ENCODE results near the gene REPS1. TPM values are rescaled to one million over a fixed set of nuclear protein-coding genes. Genes with fewer than 3 reads are reported as not detected.

The REPS1 gene
- total RNA-seq, 2 experiments from 2014 or later, result 40.0 to 53.9 TPM

DNA sequence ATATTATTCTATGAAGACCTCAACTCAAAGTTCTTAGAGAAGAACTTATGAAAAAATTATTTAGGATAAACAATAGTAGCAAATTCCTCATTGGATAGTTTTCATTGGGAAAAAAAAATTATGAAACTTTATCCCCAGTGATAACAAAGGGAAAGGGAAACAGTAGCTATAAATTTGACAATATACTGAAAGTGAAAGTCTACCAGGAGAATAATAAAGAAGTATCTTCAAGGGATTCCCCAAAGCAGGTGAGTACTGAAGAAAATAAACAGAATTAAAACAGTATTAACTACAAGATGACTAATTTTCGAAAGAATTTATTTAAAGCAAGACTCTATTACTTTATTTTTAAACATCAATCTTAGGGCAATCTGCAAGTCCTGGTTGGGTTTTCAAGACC lies 56.4 kb downstream of the REPS1 start:
- no peak for TF ChIP-seq EZH2phosphoT487 (IDR thresholded peaks at IDR 0.05; ENCODE audit: borderline replicate concordance, low read depth, low read length)
- TF ChIP-seq, protein P1, sequence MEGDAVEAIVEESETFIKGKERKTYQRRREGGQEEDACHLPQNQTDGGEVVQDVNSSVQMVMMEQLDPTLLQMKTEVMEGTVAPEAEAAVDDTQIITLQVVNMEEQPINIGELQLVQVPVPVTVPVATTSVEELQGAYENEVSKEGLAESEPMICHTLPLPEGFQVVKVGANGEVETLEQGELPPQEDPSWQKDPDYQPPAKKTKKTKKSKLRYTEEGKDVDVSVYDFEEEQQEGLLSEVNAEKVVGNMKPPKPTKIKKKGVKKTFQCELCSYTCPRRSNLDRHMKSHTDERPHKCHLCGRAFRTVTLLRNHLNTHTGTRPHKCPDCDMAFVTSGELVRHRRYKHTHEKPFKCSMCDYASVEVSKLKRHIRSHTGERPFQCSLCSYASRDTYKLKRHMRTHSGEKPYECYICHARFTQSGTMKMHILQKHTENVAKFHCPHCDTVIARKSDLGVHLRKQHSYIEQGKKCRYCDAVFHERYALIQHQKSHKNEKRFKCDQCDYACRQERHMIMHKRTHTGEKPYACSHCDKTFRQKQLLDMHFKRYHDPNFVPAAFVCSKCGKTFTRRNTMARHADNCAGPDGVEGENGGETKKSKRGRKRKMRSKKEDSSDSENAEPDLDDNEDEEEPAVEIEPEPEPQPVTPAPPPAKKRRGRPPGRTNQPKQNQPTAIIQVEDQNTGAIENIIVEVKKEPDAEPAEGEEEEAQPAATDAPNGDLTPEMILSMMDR (conservative IDR thresholded peaks at IDR 0.05; ENCODE audit: low read length), result no peak
- no peaks in the 10 kb centered on the region for H3K4me1 ChIP-seq (ENCODE audit: insufficient read depth, low read length, poor library complexity, severe bottlenecking)
- H2AFZ ChIP-seq (ENCODE audit: low read length), result no peak overlapping the region
- peaks cover 51% of the 10 kb centered on the region for H3K36me3 ChIP-seq (ENCODE audit: insufficient read depth, low read length)
- H3K9me3 ChIP-seq (ENCODE audit: low read length), result peaks cover 8% of the 10 kb centered on the region; the same call in 1 of the 2 replicates
- H3K4me2 ChIP-seq (ENCODE audit: low read length), result no peak overlapping the region
- no peaks in the 10 kb centered on the region for H4K20me1 ChIP-seq (ENCODE audit: insufficient read depth, low read length)
- no TSS peak for BruUV-seq (replicated peaks)
- DNase-seq (ENCODE audit: low spot score), result no peak
- no peaks in the 10 kb centered on the region for H3K9me2 ChIP-seq (ENCODE audit: insufficient read depth, low read length)
- H3K79me2 ChIP-seq (ENCODE audit: insufficient read depth, low read depth, low read length), result no peaks in the 10 kb centered on the region
- POLR2A ChIA-PET, result interaction anchor here (0.6 to 2.2 kb wide), 3 partner anchors 10 to 792 kb away, joined by 3 to 10 read pairs (median 9); no protein-coding TSS in a partner anchor
- CTCF ChIA-PET (ENCODE audit: unreplicated experiment), result no interaction called here
- no peak overlapping the region for H3K4me3 ChIP-seq (ENCODE audit: low read depth, low read length, poor library complexity, severe bottlenecking)
- intact Hi-C loops (cut with micrococcal nuclease; ENCODE audit: unreplicated experiment), result no loop called here
- no peak overlapping the region for H3K27ac ChIP-seq (ENCODE audit: low read depth, low read length, poor library complexity, severe bottlenecking)

DNA sequence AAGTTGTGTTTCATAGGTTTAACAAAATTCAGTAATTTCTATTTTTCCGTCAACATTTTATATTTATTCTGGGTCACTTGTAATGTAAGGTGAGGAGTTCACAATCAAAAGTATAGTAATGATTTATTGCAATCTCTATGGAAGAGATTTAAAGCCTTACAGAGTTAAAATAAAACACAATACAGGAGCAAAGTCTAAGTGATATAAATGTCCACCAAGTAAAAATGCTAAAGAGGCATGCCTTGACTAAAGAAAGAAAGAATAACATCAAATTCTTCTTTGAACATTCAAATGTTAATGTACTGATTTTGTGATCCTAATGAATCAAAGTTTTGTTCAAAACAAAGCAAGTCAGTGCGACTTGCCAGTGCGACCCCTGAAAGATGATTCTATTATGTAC lies 61.5 kb downstream of the REPS1 start:
- H3K79me2 ChIP-seq (ENCODE audit: insufficient read depth, low read depth, low read length), result no peaks in the 10 kb centered on the region
- no peak overlapping the region for H3K27ac ChIP-seq (ENCODE audit: low read depth, low read length, poor library complexity, severe bottlenecking)
- intact Hi-C loops (cut with micrococcal nuclease; ENCODE audit: unreplicated experiment), result no loop called here
- no peak for DNase-seq (ENCODE audit: low spot score)
- H4K20me1 ChIP-seq (ENCODE audit: insufficient read depth, low read length), result no peaks in the 10 kb centered on the region
- no TSS peak for BruUV-seq (replicated peaks)
- no peaks in the 10 kb centered on the region for H3K4me1 ChIP-seq (ENCODE audit: insufficient read depth, low read length, poor library complexity, severe bottlenecking)
- no peaks in the 10 kb centered on the region for H3K9me2 ChIP-seq (ENCODE audit: insufficient read depth, low read length)
- H3K36me3 ChIP-seq (ENCODE audit: insufficient read depth, low read length), result peaks cover 38% of the 10 kb centered on the region; the same call in 1 of the 2 replicates
- no peak overlapping the region for H2AFZ ChIP-seq (ENCODE audit: low read length)
- TF ChIP-seq EZH2phosphoT487 (IDR thresholded peaks at IDR 0.05; ENCODE audit: borderline replicate concordance, low read depth, low read length), result no peak
- TF ChIP-seq, protein P1 (conservative IDR thresholded peaks at IDR 0.05; ENCODE audit: low read length), result no peak
- ChIA-PET POLR2A (no interaction called here), CTCF (ENCODE audit: unreplicated experiment) (no interaction called here)
- no peaks in the 10 kb centered on the region for H3K9me3 ChIP-seq (ENCODE audit: low read length)
- H3K4me3 ChIP-seq (ENCODE audit: low read depth, low read length, poor library complexity, severe bottlenecking), result no peak overlapping the region
- no peak overlapping the region for H3K4me2 ChIP-seq (ENCODE audit: low read length)

DNA sequence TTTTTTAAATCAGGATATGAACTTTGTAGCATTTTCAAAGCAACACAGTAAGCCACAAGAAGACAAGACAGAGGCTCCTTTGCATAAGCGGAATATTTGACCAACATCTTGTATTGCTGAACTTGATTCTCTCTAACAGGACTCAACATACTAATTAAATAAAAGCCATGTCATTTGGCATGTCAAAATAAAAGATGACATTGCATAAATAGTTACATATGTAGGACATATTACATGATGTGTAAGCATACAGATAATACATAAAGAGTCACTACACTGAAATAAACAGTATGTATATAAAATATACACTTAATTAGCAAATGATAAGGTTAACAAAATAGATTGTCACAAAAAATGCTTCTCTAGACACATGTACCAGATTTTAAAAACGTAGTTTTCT lies 62.2 kb downstream of the REPS1 start:
- TF ChIP-seq EZH2phosphoT487 (IDR thresholded peaks at IDR 0.05; ENCODE audit: borderline replicate concordance, low read depth, low read length), result no peak
- TF ChIP-seq, protein P1 (conservative IDR thresholded peaks at IDR 0.05; ENCODE audit: low read length), result no peak
- Histone ChIP-seq H3K79me2 (ENCODE audit: insufficient read depth, low read depth, low read length) (no peaks in the 10 kb centered on the region), H3K4me1 (ENCODE audit: insufficient read depth, low read length, poor library complexity, severe bottlenecking) (no peaks in the 10 kb centered on the region), H3K27ac (ENCODE audit: low read depth, low read length, poor library complexity, severe bottlenecking) (no peak overlapping the region), H3K9me3 (ENCODE audit: low read length) (no peaks in the 10 kb centered on the region), H3K9me2 (ENCODE audit: insufficient read depth, low read length) (no peaks in the 10 kb centered on the region), H3K36me3 (ENCODE audit: insufficient read depth, low read length) (peaks cover 40% of the 10 kb centered on the region; the same call in 1 of the 2 replicates), H4K20me1 (ENCODE audit: insufficient read depth, low read length) (no peaks in the 10 kb centered on the region), H3K4me3 (ENCODE audit: low read depth, low read length, poor library complexity, severe bottlenecking) (no peak overlapping the region), H3K4me2 (ENCODE audit: low read length) (no peak overlapping the region), H2AFZ (ENCODE audit: low read length) (no peak overlapping the region)
- no peak for DNase-seq (ENCODE audit: low spot score)
- intact Hi-C loops (cut with micrococcal nuclease; ENCODE audit: unreplicated experiment), result no loop called here
- CTCF ChIA-PET (ENCODE audit: unreplicated experiment), result no interaction called here
- BruUV-seq (replicated peaks), result no TSS peak
- POLR2A ChIA-PET, result interaction anchor here (0.5 kb wide), 1 partner anchor 102 kb away, joined by 3 read pairs; no protein-coding TSS in a partner anchor

Measured in OCI-LY7 (cell line).